Activated naive CD4-positive, alpha-beta T cell treated with anti-CD3 and anti-CD28 coated beads for 36 hours (primary cell): ENCODE results near the gene TRIM44. TPM values are rescaled to one million over a fixed set of nuclear protein-coding genes. Genes with fewer than 3 reads are reported as not detected.
A peak's percentile ranks its signal among the peaks of the same experiment; 100 is the strongest.
"Not testable (repeated sequence)": the region's sequence is repeated elsewhere in the genome, so short reads cannot be mapped to it uniquely, and the experiment has no call there.

ENCODE experiments used
- CTCF ChIA-PET: fragments of 350-600 bp; sonication (Branson Sonifier 250); formaldehyde crosslinking; loops from one replicate; lab custom pipeline; 2021; ENCODE audit warnings: antibody characterized with exemption; lab: Charles Lee
- DNase-seq: peaks from one replicate; pipeline ENCODE4 v3.0.0-alpha.2; 2020
- H3K27ac Mint-ChIP-seq: one replicate; pipeline ENCODE4 v1.8.0; 2021; ENCODE audit warnings: mild to moderate bottlenecking, mixed read lengths
- H3K27me3 Mint-ChIP-seq: one replicate; pipeline ENCODE4 v1.8.0; 2021; ENCODE audit warnings: low read depth, mixed read lengths
- H3K36me3 Mint-ChIP-seq: one replicate; pipeline ENCODE4 v1.8.0; 2021; ENCODE audit warnings: low read depth, mixed read lengths
- H3K4me1 Mint-ChIP-seq: one replicate; pipeline ENCODE4 v1.8.0; 2021; ENCODE audit warnings: low read depth, mixed read lengths
- H3K4me3 Mint-ChIP-seq: one replicate; pipeline ENCODE4 v1.8.0; 2021; ENCODE audit warnings: mild to moderate bottlenecking, moderate library complexity, mixed read lengths
- H3K9me3 Mint-ChIP-seq: one replicate; pipeline ENCODE4 v1.8.0; 2021; ENCODE audit warnings: mixed read lengths
- intact Hi-C: fragments of 100-400 bp; cut with micrococcal nuclease; formaldehyde crosslinking; loops from one replicate; pipeline ENCODE4 v1.15.1; 2023
- total RNA-seq, 2 experiments: library from RNA; stranded (reverse); gene quantifications; one replicate each; pipeline ENCODE4 v1.2.3, GENCODE V29; 2021

Gene TRIM44
- total RNA-seq, 2 experiments from 2014 or later, result 35.0 to 37.8 TPM

- DNase-seq, result no peak
- no peaks in the 10 kb centered on the region for H3K36me3 Mint-ChIP-seq
- CTCF ChIA-PET, result no interaction called here
- H3K4me3 Mint-ChIP-seq, result no peak overlapping the region
- no peaks in the 10 kb centered on the region for H3K9me3 Mint-ChIP-seq
- no peak overlapping the region for H3K27ac Mint-ChIP-seq
- no peaks in the 10 kb centered on the region for H3K4me1 Mint-ChIP-seq
- peaks cover 15% of the 10 kb centered on the region for H3K27me3 Mint-ChIP-seq
- intact Hi-C loops, result no loop called here
Observed at GRCh38 chr11:35639591-35640179, 22.9 kb upstream of the TRIM44 start.

DNA sequence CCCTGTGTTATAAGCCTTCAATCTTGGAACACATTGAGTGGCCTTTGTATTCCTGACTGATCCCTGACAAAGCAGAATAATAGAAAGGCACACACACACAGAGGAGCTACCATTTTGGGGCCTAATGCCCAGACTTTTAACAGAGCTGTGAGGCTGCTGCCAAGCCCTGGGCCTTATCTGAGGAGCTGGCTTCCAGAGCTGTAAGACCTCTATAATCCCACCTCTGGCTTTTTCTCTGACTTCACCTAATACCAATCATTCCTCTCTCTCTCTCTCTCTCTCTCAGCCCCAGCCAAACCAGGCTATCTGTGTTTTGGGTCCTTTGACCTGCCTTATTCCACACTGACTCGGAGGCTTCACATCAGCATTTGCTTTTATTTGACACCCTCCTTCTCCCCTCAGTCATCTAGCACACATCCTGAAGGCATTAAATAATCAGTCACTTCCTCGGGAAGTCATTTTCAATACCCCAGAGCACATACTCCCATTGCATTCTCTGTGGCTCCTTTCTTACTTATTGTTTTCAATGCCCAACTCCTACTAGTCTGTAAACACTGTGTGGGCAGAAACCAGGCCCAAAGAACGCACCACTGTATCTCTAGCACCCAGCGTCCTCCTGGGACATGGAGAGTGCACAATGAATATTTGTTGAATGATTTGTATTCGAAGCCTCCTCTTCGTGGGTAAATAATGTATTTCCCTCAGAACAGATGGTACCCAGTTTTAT, 21.2 kb upstream of the TRIM44 start:
- H3K27me3 Mint-ChIP-seq, result peaks cover 7% of the 10 kb centered on the region
- H3K4me3 Mint-ChIP-seq, result no peak overlapping the region
- H3K9me3 Mint-ChIP-seq, result no peaks in the 10 kb centered on the region
- H3K27ac Mint-ChIP-seq, result no peak overlapping the region
- H3K4me1 Mint-ChIP-seq, result no peaks in the 10 kb centered on the region
- DNase-seq, result no peak
- no peaks in the 10 kb centered on the region for H3K36me3 Mint-ChIP-seq
- CTCF ChIA-PET, result interaction anchor here (0.8 kb wide), 1 partner anchor 31 kb away, joined by 3 read pairs; no protein-coding TSS in a partner anchor
- intact Hi-C loops, result no loop called here

DNA sequence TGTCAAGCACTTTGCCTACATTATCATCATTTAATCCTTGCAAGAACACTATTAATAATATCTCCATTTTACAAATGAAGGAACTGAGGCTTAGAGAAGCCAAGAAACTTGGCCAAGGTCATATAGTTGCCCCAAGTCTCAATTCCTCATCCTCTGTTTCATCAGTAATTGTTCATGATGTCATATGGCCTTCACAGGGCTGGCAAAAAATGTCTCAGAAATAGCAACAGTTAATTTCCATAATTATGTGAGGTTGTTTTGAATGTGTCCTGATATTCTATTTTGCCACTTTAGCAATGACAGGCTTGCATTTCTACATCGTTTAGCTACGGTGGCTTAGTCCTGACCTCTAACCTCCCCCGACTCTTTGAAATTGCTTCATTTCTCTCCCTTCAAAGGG, 20.6 kb upstream of the TRIM44 start:
- Mint-ChIP-seq H3K27ac (no peak overlapping the region), H3K4me1 (no peaks in the 10 kb centered on the region), H3K9me3 (no peaks in the 10 kb centered on the region), H3K4me3 (no peak overlapping the region), H3K36me3 (no peaks in the 10 kb centered on the region), H3K27me3 (peaks cover 7% of the 10 kb centered on the region)
- DNase-seq, result no peak
- CTCF ChIA-PET, result interaction anchor here (2.3 kb wide), 1 partner anchor 180 kb away, joined by 9 read pairs; no protein-coding TSS in a partner anchor
- intact Hi-C loops, result no loop called here

GRCh38 chr11:35647421-35648093, 15.0 kb upstream of the TRIM44 start:
- intact Hi-C loops, result no loop called here
- Mint-ChIP-seq H3K4me1 (peaks cover 8% of the 10 kb centered on the region), H3K4me3 (no peak overlapping the region), H3K9me3 (no peaks in the 10 kb centered on the region), H3K27ac (no peak overlapping the region), H3K27me3 (peaks cover 15% of the 10 kb centered on the region), H3K36me3 (no peaks in the 10 kb centered on the region)
- CTCF ChIA-PET, result interaction anchor here (0.8 to 1.2 kb wide), 2 partner anchors 11 to 846 kb away, joined by 3 read pairs; no protein-coding TSS in a partner anchor
- DNase-seq, result no peak

GRCh38 chr11:35650006-35650405, 12.6 kb upstream of the TRIM44 start:
- intact Hi-C loops, result loop anchor here (1.0 to 10.0 kb wide), 3 partner anchors 12 to 995 kb away; partner anchors contain the start of gene TRIM44
- no peaks in the 10 kb centered on the region for H3K36me3 Mint-ChIP-seq
- H3K27ac Mint-ChIP-seq, result no peak overlapping the region
- no peak overlapping the region for H3K4me3 Mint-ChIP-seq
- H3K9me3 Mint-ChIP-seq, result no peaks in the 10 kb centered on the region
- peak; percentile 38 for DNase-seq
- CTCF ChIA-PET, result interaction anchor here (0.6 to 0.7 kb wide), 2 partner anchors 34 to 81 kb away, joined by 3 read pairs; no protein-coding TSS in a partner anchor
- peaks cover 20% of the 10 kb centered on the region for H3K27me3 Mint-ChIP-seq
- H3K4me1 Mint-ChIP-seq, result peaks cover 8% of the 10 kb centered on the region

GRCh38 chr11:35650467-35650866, 12.1 kb upstream of the TRIM44 start:
- Mint-ChIP-seq H3K4me1 (peaks cover 8% of the 10 kb centered on the region), H3K36me3 (no peaks in the 10 kb centered on the region), H3K4me3 (no peak overlapping the region), H3K27ac (no peak overlapping the region), H3K27me3 (peaks cover 20% of the 10 kb centered on the region), H3K9me3 (no peaks in the 10 kb centered on the region)
- CTCF ChIA-PET, result interaction anchor here (0.6 kb wide), 1 partner anchor 81 kb away, joined by 3 read pairs; no protein-coding TSS in a partner anchor
- intact Hi-C loops, result loop anchor here (1.0 to 10.0 kb wide), 3 partner anchors 12 to 996 kb away; partner anchors contain the start of gene TRIM44
- no peak for DNase-seq

DNA sequence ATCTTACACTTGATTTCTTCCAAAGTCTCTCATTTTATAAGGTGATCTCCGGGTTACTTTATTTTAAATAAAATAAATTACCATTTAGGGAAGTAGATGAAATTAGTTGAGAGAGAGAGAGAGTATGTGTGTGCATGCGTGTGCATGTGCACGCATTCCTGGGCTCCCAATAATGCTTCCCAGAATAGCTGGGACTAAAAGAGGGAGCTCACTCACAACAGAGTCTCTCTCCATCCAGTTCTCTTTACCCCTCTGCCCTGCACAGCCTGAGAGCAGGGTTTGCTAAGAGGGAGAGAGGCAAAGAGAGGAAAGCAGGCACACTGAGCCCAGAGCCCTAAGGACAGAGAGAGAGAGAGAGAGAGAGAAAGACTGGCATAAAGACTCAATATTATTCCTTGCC, 11.3 kb upstream of the TRIM44 start:
- Mint-ChIP-seq H3K27me3 (peaks cover 20% of the 10 kb centered on the region), H3K36me3 (no peaks in the 10 kb centered on the region), H3K9me3 (no peaks in the 10 kb centered on the region), H3K27ac (no peak overlapping the region), H3K4me3 (no peak overlapping the region), H3K4me1 (peaks cover 8% of the 10 kb centered on the region)
- CTCF ChIA-PET, result no interaction called here
- no peak for DNase-seq
- intact Hi-C loops, result loop anchor here (10.0 kb wide), 1 partner anchor 996 kb away; no protein-coding TSS in a partner anchor

- intact Hi-C loops, result loop anchor here (10.0 kb wide), 1 partner anchor 998 kb away; no protein-coding TSS in a partner anchor
- DNase-seq, H3K27ac Mint-ChIP-seq, H3K36me3 Mint-ChIP-seq, H3K9me3 Mint-ChIP-seq, H3K4me1 Mint-ChIP-seq, H3K4me3 Mint-ChIP-seq, CTCF ChIA-PET: not testable (repeated sequence)
- H3K27me3 Mint-ChIP-seq, result peaks cover 21% of the 10 kb centered on the region
Observed at GRCh38 chr11:35652786-35653185, 9.8 kb upstream of the TRIM44 start.

DNA sequence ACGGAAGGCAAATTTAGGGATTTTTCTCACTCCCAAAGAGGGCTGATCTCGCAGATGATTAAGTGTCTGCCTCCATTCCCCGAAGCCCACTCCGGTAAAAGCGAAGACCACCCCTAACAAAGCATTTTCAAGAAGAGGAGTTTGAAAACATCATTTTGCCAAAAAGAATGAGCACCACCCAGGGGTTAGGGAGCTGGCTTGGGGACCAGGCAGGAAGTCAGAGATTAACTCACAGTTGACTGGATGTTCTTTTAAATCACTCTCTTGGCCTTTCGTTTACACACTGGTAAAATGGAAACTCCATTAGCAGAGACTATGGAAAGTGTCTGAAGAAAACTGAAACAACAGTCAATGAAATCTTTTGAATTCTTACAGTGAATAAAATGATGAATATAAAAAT, 7.9 kb upstream of the TRIM44 start:
- DNase-seq, result no peak
- intact Hi-C loops, result loop anchor here (10.0 kb wide), 1 partner anchor 1000 kb away; no protein-coding TSS in a partner anchor
- H3K4me3 Mint-ChIP-seq, result no peak overlapping the region
- H3K27ac Mint-ChIP-seq, result no peak overlapping the region
- H3K4me1 Mint-ChIP-seq, result peaks cover 8% of the 10 kb centered on the region
- CTCF ChIA-PET, result interaction anchor here (0.6 kb wide), 1 partner anchor 1162 kb away, joined by 3 read pairs; no protein-coding TSS in a partner anchor
- H3K9me3 Mint-ChIP-seq, result no peaks in the 10 kb centered on the region
- no peaks in the 10 kb centered on the region for H3K36me3 Mint-ChIP-seq
- H3K27me3 Mint-ChIP-seq, result peaks cover 17% of the 10 kb centered on the region

DNA sequence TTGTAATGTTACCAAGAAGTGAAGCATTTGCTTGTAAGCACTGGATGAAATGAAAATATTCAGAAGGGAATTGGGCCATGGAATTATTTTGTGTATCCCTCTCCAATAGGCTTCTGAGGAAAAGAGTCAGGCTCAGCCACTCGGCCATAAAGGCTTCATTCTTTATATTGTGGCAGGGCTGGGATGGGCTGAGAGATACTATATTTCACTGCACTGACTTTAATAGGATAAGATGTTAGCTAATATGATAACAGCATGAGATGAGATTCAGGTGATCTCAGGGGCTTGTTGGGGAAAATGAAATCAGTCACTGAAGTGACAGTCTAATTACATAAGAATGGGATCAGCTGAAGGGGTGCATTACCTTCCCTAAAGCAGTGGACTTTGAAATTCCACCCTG, 7.3 kb upstream of the TRIM44 start:
- intact Hi-C loops, result loop anchor here (10.0 kb wide), 1 partner anchor 1000 kb away; no protein-coding TSS in a partner anchor
- CTCF ChIA-PET, result interaction anchor here (0.6 kb wide), 1 partner anchor 26 kb away, joined by 4 read pairs; no protein-coding TSS in a partner anchor

DNA sequence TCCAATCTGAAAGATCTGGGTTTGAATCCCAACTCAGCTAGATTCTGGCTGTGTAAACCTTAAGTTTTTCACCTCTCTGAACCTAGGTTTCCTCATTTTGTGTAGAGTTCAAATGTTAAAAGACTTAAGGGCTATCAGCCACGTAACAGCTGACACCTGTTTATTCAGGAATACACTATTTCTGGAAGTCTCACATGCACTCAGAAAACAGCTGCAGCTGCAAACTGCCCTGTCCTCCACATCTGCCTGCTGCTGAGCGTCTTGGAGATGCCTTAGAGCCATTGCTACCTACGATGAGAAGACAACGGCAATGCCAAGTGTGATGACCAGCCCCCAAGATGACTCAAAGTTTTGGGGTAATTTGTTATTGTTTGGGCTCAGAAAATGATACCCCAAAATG, 6.7 kb upstream of the TRIM44 start:
- Mint-ChIP-seq H3K4me3 (no peak overlapping the region), H3K36me3 (no peaks in the 10 kb centered on the region), H3K27me3 (peaks cover 15% of the 10 kb centered on the region), H3K27ac (no peak overlapping the region), H3K4me1 (no peaks in the 10 kb centered on the region), H3K9me3 (no peaks in the 10 kb centered on the region)
- CTCF ChIA-PET, result no interaction called here
- intact Hi-C loops, result loop anchor here (10.0 kb wide), 1 partner anchor 1001 kb away; no protein-coding TSS in a partner anchor
- no peak for DNase-seq

More for the DNA sequence above, 7.3 kb upstream of the TRIM44 start:
- peaks cover 17% of the 10 kb centered on the region for H3K27me3 Mint-ChIP-seq
- no peak overlapping the region for H3K4me3 Mint-ChIP-seq
- no peaks in the 10 kb centered on the region for H3K9me3 Mint-ChIP-seq
- no peak overlapping the region for H3K27ac Mint-ChIP-seq
- H3K36me3 Mint-ChIP-seq, result no peaks in the 10 kb centered on the region
- peaks cover 3% of the 10 kb centered on the region for H3K4me1 Mint-ChIP-seq
- no peak for DNase-seq
